ENCODE results near the gene ELMOD1. TPM values are rescaled to one million over a fixed set of nuclear protein-coding genes. Genes with fewer than 3 reads are reported as not detected.

Gene ELMOD1
- total and polyA plus RNA-seq, 2 donors (not counting 1 experiment from before 2014, with no cell fraction given), result not detected

- H3K27me3 ChIP-seq (replicated peaks in 1 of 4; ENCODE audit: control extremely low read depth in 1 of 4, control insufficient read depth in 3 of 4, insufficient read depth in 4 of 4, low read length in 3 of 4), result peaks cover 0 to 4% (median 1%) of the 10 kb centered on the region in 4 experiments
- no peak overlapping the region for H3K4me3 Mint-ChIP-seq
- no peaks in the 10 kb centered on the region for H3K9me3 ChIP-seq (ENCODE audit: control extremely low read depth in 1 of 3, control insufficient read depth in 2 of 3, insufficient read depth in 1 of 3, low read length in 2 of 3)
- TF ChIP-seq EZH2 (IDR thresholded peaks at IDR 0.05; ENCODE audit: borderline replicate concordance, insufficient read depth, low read depth, low read length, poor library complexity, severe bottlenecking), result no peak
- no peak for TF ChIP-seq CTCF (IDR thresholded peaks at IDR 0.05)
- no peak overlapping the region for H3K9ac ChIP-seq (ENCODE audit: low read length)
- DNase-seq (no peak), ATAC-seq (ENCODE audit: low read depth) (no peak)
- POLR2A ChIA-PET, result no interaction called here
- H2AFZ ChIP-seq (ENCODE audit: insufficient read depth, low read depth, low read length, poor library complexity, severe bottlenecking), result no peak overlapping the region
- peaks cover 29% of the 10 kb centered on the region for H3K27me3 Mint-ChIP-seq
- no peaks in the 10 kb centered on the region for H3K79me2 ChIP-seq (ENCODE audit: control insufficient read depth, insufficient read depth, low read length)
- no peak overlapping the region for H3K27ac ChIP-seq (ENCODE audit: low read length in 2 of 2)
- H3K36me3 ChIP-seq (replicated peaks in 1 of 2; ENCODE audit: control extremely low read depth in 1 of 2, control insufficient read depth in 1 of 2, extremely low read depth in 1 of 2, insufficient read depth in 2 of 2, low read length in 1 of 2), result no peaks in the 10 kb centered on the region
- CTCF ChIA-PET, result no interaction called here
- H3K4me3 ChIP-seq (ENCODE audit: control extremely low read depth in 1 of 5, extremely low read depth in 1 of 5, insufficient read depth in 1 of 5, low read depth in 2 of 5, low read length in 4 of 5), result no peak overlapping the region
- H3K4me1 ChIP-seq (ENCODE audit: control insufficient read depth in 2 of 2, insufficient read depth in 2 of 2, low read length in 2 of 2), result no peaks in the 10 kb centered on the region
- 95% methylated on average over 9 of the region's 15 CpGs for WGBS (ENCODE audit: insufficient coverage)
- no peak overlapping the region for H3K4me2 ChIP-seq (replicated peaks; ENCODE audit: low read depth, low read length, poor library complexity, severe bottlenecking)
- no peaks in the 10 kb centered on the region for H3K9me3 Mint-ChIP-seq (ENCODE audit: insufficient read depth)
- H4K20me1 ChIP-seq (ENCODE audit: control insufficient read depth, insufficient read depth, low read length, poor library complexity, severe bottlenecking), result no peaks in the 10 kb centered on the region
- intact Hi-C loops (cut with micrococcal nuclease), result loop anchor here (10.0 kb wide), 1 partner anchor 1545 kb away; no protein-coding TSS in a partner anchor
- no peaks in the 10 kb centered on the region for H3K4me1 Mint-ChIP-seq
- no peak overlapping the region for H3K27ac Mint-ChIP-seq
Measured at GRCh38 chr11:107699371-107700285, 108.7 kb downstream of the ELMOD1 start.

- ATAC-seq (ENCODE audit: low read depth) (no peak), DNase-seq (no peak)
- Histone ChIP-seq H4K20me1 (ENCODE audit: control insufficient read depth, insufficient read depth, low read length, poor library complexity, severe bottlenecking) (no peaks in the 10 kb centered on the region), H2AFZ (ENCODE audit: insufficient read depth, low read depth, low read length, poor library complexity, severe bottlenecking) (no peak overlapping the region), H3K4me1 (ENCODE audit: control insufficient read depth in 2 of 2, insufficient read depth in 2 of 2, low read length in 2 of 2) (no peaks in the 10 kb centered on the region), H3K4me3 (ENCODE audit: control extremely low read depth in 1 of 5, extremely low read depth in 1 of 5, insufficient read depth in 1 of 5, low read depth in 2 of 5, low read length in 4 of 5) (no peak overlapping the region), H3K27me3 (replicated peaks in 1 of 4; ENCODE audit: control extremely low read depth in 1 of 4, control insufficient read depth in 3 of 4, insufficient read depth in 4 of 4, low read length in 3 of 4) (no peaks in the 10 kb centered on the region), H3K9ac (ENCODE audit: low read length) (no peak overlapping the region), H3K9me3 (ENCODE audit: control extremely low read depth in 1 of 3, control insufficient read depth in 2 of 3, insufficient read depth in 1 of 3, low read length in 2 of 3) (no peaks in the 10 kb centered on the region), H3K4me2 (replicated peaks; ENCODE audit: low read depth, low read length, poor library complexity, severe bottlenecking) (no peak overlapping the region), H3K27ac (ENCODE audit: low read length in 2 of 2) (no peak overlapping the region), H3K36me3 (replicated peaks in 1 of 2; ENCODE audit: control extremely low read depth in 1 of 2, control insufficient read depth in 1 of 2, extremely low read depth in 1 of 2, insufficient read depth in 2 of 2, low read length in 1 of 2) (no peaks in the 10 kb centered on the region), H3K79me2 (ENCODE audit: control insufficient read depth, insufficient read depth, low read length) (no peaks in the 10 kb centered on the region)
- H3K27me3 Mint-ChIP-seq, result peaks cover 24% of the 10 kb centered on the region
- ChIA-PET CTCF (no interaction called here), POLR2A (no interaction called here)
- H3K9me3 Mint-ChIP-seq (ENCODE audit: insufficient read depth), result no peaks in the 10 kb centered on the region
- H3K27ac Mint-ChIP-seq, result no peak overlapping the region
- H3K4me3 Mint-ChIP-seq, result no peak overlapping the region
- no peak for TF ChIP-seq EZH2 (IDR thresholded peaks at IDR 0.05; ENCODE audit: borderline replicate concordance, insufficient read depth, low read depth, low read length, poor library complexity, severe bottlenecking)
- H3K4me1 Mint-ChIP-seq, result no peaks in the 10 kb centered on the region
- 87% methylated on average over 4 of the region's 7 CpGs for WGBS (ENCODE audit: insufficient coverage)
- intact Hi-C loops (cut with micrococcal nuclease), result no loop called here
Measured at GRCh38 chr11:107702109-107702660, 111.2 kb downstream of the ELMOD1 start.
